Stomach (tissue), 4 donors: ENCODE results near the gene SPOUT1.

Experiments
- EP300 ChIP-seq: sonication (generic); formaldehyde crosslinking; IDR thresholded peaks from one replicate; pipeline ENCODE4 v1.6.1; 2017; ENCODE audit warnings: antibody characterized with exemption
- POLR2A ChIP-seq, 4 donors: fragments of 450-650 bp; IDR thresholded peaks; one replicate each; pipeline ENCODE4 v1.6.1; 2016; ENCODE audit warnings: antibody characterized with exemption in 4 of 4, control low read depth in 2 of 4, mild to moderate bottlenecking in 1 of 4, moderate library complexity in 1 of 4
- TF ChIP-seq, protein P1 (sequence below), 7 experiments: fragments of 450-650 bp in 4 of 7; fragments of 200-600 bp in 3 of 7; sonication (generic) in 3 of 7; IDR thresholded peaks; one replicate each; pipeline ENCODE4 v1.5.1; 2016 to 2019; ENCODE audit warnings: antibody characterized with exemption in 7 of 7, control low read depth in 2 of 7, mild to moderate bottlenecking in 1 of 7

- TF ChIP-seq, protein P1, sequence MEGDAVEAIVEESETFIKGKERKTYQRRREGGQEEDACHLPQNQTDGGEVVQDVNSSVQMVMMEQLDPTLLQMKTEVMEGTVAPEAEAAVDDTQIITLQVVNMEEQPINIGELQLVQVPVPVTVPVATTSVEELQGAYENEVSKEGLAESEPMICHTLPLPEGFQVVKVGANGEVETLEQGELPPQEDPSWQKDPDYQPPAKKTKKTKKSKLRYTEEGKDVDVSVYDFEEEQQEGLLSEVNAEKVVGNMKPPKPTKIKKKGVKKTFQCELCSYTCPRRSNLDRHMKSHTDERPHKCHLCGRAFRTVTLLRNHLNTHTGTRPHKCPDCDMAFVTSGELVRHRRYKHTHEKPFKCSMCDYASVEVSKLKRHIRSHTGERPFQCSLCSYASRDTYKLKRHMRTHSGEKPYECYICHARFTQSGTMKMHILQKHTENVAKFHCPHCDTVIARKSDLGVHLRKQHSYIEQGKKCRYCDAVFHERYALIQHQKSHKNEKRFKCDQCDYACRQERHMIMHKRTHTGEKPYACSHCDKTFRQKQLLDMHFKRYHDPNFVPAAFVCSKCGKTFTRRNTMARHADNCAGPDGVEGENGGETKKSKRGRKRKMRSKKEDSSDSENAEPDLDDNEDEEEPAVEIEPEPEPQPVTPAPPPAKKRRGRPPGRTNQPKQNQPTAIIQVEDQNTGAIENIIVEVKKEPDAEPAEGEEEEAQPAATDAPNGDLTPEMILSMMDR (IDR thresholded peaks at IDR 0.05) = no peak
- no peak for TF ChIP-seq POLR2A (IDR thresholded peaks at IDR 0.05)
- TF ChIP-seq EP300 = no peak
These were observed 54.8 kb downstream of the SPOUT1 start for GRCh38 chr9:128774804-128775203.
